HL-60 (cell line): ENCODE data around the gene ARID5B.

Experiments
- DNase-seq, 2 experiments: peaks; one replicate each; pipeline ENCODE4 v3.0.0-alpha.2; 2010 to 2020; ENCODE audit warnings: low read depth in 1 of 2, low spot score in 1 of 2
- H3K27ac ChIP-seq: fragments of 250-450 bp; sonication (Bioruptor Pico); replicated peaks from 2 replicates; pipeline ENCODE4 v1.5.1; 2020; ENCODE audit warnings: mild to moderate bottlenecking, moderate library complexity
- H3K27me3 ChIP-seq: fragments of 250-450 bp; sonication (Bioruptor Pico); 2 replicates; pipeline ENCODE4 v1.5.1; 2021; ENCODE audit warnings: mild to moderate bottlenecking, moderate library complexity; ENCODE audit not compliant: insufficient read depth, poor library complexity, severe bottlenecking
- H3K4me3 ChIP-seq: replicated peaks from 2 replicates; pipeline ENCODE4 v1.5.1; 2011; ENCODE audit warnings: mild to moderate bottlenecking, control low read depth, low read length; ENCODE audit not compliant: insufficient read depth
- GABPA ChIP-seq: IDR thresholded peaks from 2 replicates; pipeline ENCODE4 v1.6.1; 2012; ENCODE audit warnings: low read depth
- POLR2AphosphoS5 ChIP-seq: IDR thresholded peaks from 2 replicates; pipeline ENCODE4 v1.6.1; 2012; ENCODE audit warnings: low read depth
- REST ChIP-seq: IDR thresholded peaks from 2 replicates; pipeline ENCODE4 v1.6.1; 2012; ENCODE audit warnings: low read depth; ENCODE audit not compliant: insufficient replicate concordance
- SPI1 ChIP-seq: IDR thresholded peaks from 2 replicates; pipeline ENCODE4 v1.6.1; 2012; ENCODE audit warnings: low read depth, mild to moderate bottlenecking, borderline replicate concordance
- TF ChIP-seq, protein P1 (sequence below): IDR thresholded peaks from one replicate; pipeline ENCODE4 v1.5.1; 2011; ENCODE audit warnings: low read length, control low read depth, inconsistent platforms; ENCODE audit not compliant: insufficient read depth

ARID5B gene

DNA sequence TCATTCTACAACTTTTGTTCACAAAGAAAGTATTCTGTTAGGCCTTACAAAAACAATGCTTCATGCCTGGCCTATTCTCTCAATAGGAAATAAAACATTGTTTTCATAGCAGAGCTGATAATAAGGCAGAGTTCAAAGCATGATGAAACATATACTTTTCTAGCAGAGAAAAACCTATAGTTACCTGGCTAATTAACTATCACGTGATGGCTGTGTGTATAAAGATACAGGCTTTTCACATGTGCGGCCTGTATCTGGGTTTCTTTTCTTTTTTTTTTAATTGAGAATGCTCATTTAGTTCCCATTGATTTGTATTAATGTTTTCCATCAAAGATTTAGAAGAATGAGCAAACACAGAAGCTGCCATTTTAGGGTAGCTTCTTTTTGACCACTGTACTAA is 51.7 kb downstream of the ARID5B start:
- Histone ChIP-seq H3K27ac (no peak overlapping the region), H3K27me3 (no peaks in the 10 kb centered on the region), H3K4me3 (no peak overlapping the region)
- TF ChIP-seq, protein P1, sequence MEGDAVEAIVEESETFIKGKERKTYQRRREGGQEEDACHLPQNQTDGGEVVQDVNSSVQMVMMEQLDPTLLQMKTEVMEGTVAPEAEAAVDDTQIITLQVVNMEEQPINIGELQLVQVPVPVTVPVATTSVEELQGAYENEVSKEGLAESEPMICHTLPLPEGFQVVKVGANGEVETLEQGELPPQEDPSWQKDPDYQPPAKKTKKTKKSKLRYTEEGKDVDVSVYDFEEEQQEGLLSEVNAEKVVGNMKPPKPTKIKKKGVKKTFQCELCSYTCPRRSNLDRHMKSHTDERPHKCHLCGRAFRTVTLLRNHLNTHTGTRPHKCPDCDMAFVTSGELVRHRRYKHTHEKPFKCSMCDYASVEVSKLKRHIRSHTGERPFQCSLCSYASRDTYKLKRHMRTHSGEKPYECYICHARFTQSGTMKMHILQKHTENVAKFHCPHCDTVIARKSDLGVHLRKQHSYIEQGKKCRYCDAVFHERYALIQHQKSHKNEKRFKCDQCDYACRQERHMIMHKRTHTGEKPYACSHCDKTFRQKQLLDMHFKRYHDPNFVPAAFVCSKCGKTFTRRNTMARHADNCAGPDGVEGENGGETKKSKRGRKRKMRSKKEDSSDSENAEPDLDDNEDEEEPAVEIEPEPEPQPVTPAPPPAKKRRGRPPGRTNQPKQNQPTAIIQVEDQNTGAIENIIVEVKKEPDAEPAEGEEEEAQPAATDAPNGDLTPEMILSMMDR, result no peak
- TF ChIP-seq SPI1 (no peak), POLR2AphosphoS5 (no peak), REST (no peak), GABPA (no peak)
- no peak for DNase-seq

DNA sequence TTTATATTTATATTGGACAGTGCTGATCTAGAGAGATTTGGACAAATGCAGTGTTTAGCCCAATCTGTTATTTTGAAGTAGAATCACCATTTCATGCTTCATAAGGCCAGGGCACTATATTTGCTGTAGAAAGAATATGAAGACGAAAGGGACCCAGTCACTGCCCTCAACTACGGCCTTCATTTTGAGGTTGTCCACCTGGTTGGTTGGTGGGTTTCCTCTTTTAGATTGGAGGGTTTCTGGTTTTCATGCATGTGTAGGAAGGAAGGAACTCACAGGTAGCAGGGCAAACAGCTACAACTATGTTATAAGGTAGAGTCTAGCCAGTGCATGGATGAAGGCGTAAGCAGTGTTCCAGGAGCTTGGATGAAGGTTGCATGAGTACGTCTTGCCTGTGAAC is 56.3 kb downstream of the ARID5B start:
- TF ChIP-seq GABPA (no peak), SPI1 (no peak), REST (no peak), POLR2AphosphoS5 (no peak)
- TF ChIP-seq, protein P1, result no peak
- no peak overlapping the region for H3K4me3 ChIP-seq
- no peak overlapping the region for H3K27ac ChIP-seq
- no peaks in the 10 kb centered on the region for H3K27me3 ChIP-seq
- DNase-seq, result no peak

- no peak overlapping the region for H3K27ac ChIP-seq
- TF ChIP-seq REST, result no peak
- TF ChIP-seq, protein P1, result no peak
- TF ChIP-seq POLR2AphosphoS5, result no peak
These were observed 56.8 kb downstream of the ARID5B start for GRCh38 chr10:61958311-61958710.

More at GRCh38 chr10:61958311-61958710, 56.8 kb downstream of the ARID5B start:
- no peaks in the 10 kb centered on the region for H3K27me3 ChIP-seq
- no peak for DNase-seq
- no peak overlapping the region for H3K4me3 ChIP-seq
